Skeletal muscle tissue (tissue), 4 donors: ENCODE data around the gene RNF38. TPM values are rescaled to one million over a fixed set of nuclear protein-coding genes. Genes with fewer than 3 reads are reported as not detected.

ENCODE experiments used
- H3K27ac ChIP-seq: one replicate; pipeline ENCODE4 v1.7.0; 2013; ENCODE audit warnings: mild to moderate bottlenecking, low read depth, low read length, inconsistent platforms
- H3K27me3 ChIP-seq, 3 donors: one replicate each; pipeline ENCODE4 v1.7.0; 2013; ENCODE audit warnings: low read length in 3 of 3; ENCODE audit not compliant: control insufficient read depth in 3 of 3, insufficient read depth in 3 of 3
- H3K36me3 ChIP-seq, 3 donors: one replicate each; pipeline ENCODE4 v1.7.0; 2013; ENCODE audit warnings: low read length in 3 of 3; ENCODE audit not compliant: control insufficient read depth in 3 of 3, insufficient read depth in 3 of 3
- H3K4me1 ChIP-seq, 3 donors: one replicate each; pipeline ENCODE4 v1.7.0; 2013; ENCODE audit warnings: low read length in 3 of 3, mild to moderate bottlenecking in 3 of 3; ENCODE audit not compliant: control insufficient read depth in 3 of 3, insufficient read depth in 3 of 3
- H3K4me3 ChIP-seq, 3 donors: one replicate each; pipeline ENCODE4 v1.7.0; 2013; ENCODE audit warnings: low read length in 3 of 3
- H3K9ac ChIP-seq, 3 donors: one replicate each; pipeline ENCODE4 v1.7.0; 2013; ENCODE audit warnings: low read length in 3 of 3, mild to moderate bottlenecking in 3 of 3, moderate library complexity in 2 of 3, low read depth in 1 of 3
- H3K9me3 ChIP-seq, 3 donors: one replicate each; pipeline ENCODE4 v1.7.0; 2013; ENCODE audit warnings: low read length in 3 of 3; ENCODE audit not compliant: control insufficient read depth in 3 of 3
- total RNA-seq: library from RNA; depleted of rRNA; stranded (reverse); fragments of >200 nt; gene quantifications from one replicate; pipeline ENCODE4 v1.2.3, GENCODE V29; 2014
- donor health status: Osteomylitis.

RNF38 gene
- total RNA-seq, 1 donor from 2014 or later = 16.7 TPM

DNA sequence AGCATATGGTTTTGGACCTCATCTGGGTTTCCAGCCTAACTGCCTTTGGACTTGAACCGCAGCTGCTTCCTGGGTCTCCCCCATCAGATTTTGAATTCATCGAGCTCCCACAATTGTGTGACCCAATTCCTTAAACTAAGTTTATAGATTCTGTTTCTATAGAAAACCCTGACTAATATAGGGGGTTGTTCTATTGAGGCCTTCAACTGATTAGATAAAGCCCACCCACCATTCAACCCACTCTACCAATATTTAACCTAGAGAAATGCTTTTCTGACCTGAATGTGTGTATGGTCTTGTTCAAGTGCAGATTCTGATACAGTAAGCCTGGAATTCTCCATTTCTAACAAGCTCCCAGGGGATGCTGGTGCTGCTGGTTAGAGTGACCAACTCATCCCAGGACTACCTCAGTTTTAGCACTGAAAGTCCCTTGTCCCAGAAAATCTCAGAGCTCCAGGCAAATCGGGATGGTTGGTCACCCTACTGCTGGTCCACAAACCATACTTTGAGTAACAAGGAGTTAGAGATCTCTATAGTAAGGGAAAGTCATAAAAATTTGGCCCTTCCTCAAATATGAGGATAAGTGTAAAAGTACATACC, 110.1 kb downstream of the RNF38 start:
- no peaks in the 10 kb centered on the region for H3K27me3 ChIP-seq
- H3K9ac ChIP-seq = no peak overlapping the region
- H3K36me3 ChIP-seq = no peaks in the 10 kb centered on the region
- no peak overlapping the region for H3K4me3 ChIP-seq
- no peaks in the 10 kb centered on the region for H3K9me3 ChIP-seq
- H3K4me1 ChIP-seq = no peaks in the 10 kb centered on the region
- no peak overlapping the region for H3K27ac ChIP-seq

DNA sequence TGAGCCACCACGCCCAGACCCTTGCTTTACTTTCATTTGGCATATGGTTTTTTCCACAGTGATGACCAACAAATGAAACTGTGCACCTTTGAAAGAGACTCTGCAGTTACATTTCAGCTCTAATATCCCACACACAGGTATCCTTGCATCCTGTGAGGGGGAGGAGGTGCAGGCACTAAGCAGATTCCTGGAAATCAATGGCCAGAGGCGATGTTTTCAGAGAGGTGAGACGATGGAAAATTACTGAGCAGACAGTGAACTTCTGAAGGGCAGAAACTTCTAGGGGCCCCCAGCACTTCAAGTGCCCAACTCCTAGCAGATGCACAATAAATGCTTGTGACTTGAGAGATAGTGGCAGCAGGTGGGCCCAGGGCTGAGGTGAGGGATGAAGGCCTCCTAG, 112.0 kb downstream of the RNF38 start:
- Histone ChIP-seq H3K4me3 (no peak overlapping the region), H3K4me1 (no peaks in the 10 kb centered on the region), H3K27me3 (no peaks in the 10 kb centered on the region), H3K9ac (no peak overlapping the region), H3K9me3 (no peaks in the 10 kb centered on the region), H3K27ac (no peak overlapping the region), H3K36me3 (no peaks in the 10 kb centered on the region)

Other genes with a start within 250 kb of the RNF38 start
- gene CCIN, start 230.9 kb downstream of the RNF38 start, total RNA-seq = 1.0 TPM
- gene CLTA, start 209.3 kb downstream of the RNF38 start, total RNA-seq = 114 TPM
- 15.1 TPM for gene GNE, start 141.8 kb downstream of the RNF38 start, total RNA-seq
- 6.3 TPM for gene MELK, start 172.6 kb upstream of the RNF38 start, total RNA-seq